HG02884 (cell line): ENCODE results near the gene NEURL3.
"Not testable (repeated sequence)": the region's sequence is repeated elsewhere in the genome, so short reads cannot be mapped to it uniquely, and the experiment has no call there.

Experiments
- ATAC-seq: cut with Tn5 transposase; IDR thresholded peaks from one replicate; pipeline ENCODE4 v1.9.1; 2021; ENCODE audit warnings: mild to moderate bottlenecking, moderate library complexity; ENCODE audit not compliant: unreplicated experiment

NEURL3 gene

DNA sequence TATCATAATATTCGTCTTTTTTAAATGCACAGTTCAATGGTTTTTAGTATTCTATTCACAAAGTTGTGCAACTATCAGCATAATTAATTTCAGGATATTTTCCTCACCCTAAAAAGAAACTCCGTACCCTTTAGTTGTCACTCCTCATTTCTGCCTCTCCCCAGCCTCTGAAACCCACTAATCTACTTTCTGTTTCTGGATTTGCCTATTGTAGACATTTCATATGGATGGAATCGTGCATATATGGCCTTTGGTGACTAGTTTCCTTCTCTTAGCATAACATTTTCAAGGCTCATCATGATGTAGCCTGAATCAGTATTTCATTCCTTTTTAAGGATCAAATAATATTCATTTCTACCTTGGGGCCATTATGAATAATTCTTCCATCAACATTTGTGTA, 18.5 kb downstream of the NEURL3 start:
- ATAC-seq = no peak

DNA sequence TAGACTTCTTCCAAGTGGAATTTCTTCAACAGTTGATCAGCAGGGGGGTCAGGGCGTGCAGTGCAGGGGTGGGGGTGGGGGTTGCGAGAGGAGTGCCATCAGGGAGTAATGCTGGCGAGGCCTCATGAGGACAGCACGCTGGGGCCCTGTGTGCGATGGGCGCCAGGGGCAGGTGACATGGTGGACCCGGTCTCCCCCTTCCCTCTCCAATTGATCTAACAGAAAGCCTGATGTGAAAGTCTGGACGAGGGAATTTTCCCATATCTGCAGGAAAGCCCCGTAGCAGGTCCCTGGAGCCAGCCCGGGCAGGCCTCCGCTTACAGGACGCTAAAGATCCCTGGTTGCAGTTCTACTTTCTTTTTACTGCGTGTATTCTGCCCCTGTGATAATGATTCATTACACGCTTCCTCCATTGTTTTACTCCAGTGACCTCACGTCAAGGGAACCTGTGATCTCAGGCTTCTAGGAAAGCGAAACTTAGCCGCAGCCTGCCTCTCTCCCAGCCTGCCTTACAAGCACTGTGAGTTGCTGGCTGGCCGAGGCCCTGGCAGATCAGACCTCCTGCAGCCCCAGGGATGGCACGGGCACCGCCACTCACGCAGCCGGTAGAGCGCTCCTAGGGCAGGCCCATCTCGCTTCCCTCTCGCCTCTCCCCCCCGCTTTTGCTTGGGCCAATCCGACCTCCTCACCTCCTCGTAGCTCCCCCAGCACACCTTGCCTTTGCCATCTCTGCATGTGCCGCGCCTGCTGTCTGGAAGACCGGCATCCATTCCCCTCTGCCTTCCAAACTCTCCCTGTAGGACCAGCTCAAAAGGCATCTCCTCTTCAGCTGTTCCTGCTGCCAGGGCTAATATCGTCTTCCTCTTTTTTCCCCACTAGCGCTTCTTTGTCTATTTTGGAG, 19.2 kb downstream of the NEURL3 start:
- peak; percentile 82 for ATAC-seq

DNA sequence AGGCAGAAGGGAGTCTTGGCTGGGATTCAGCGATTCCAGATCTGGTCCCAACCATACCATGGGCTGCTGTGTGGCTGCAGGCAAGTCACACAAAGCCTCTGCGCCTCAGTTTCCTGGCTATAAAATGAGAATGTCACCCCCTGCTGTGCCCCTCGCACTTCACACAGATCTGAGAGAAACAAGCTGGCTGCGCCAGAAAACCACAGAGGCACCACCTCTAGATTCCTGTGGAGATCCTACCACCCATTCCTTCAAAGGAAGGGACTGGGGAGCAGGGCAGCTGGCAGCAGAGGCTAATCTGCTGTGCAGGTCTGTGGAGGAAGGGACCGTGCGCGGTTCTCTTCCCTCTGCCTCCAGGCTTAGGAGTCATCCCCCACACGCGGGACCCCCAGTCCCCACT, 19.8 kb downstream of the NEURL3 start:
- ATAC-seq = no peak

DNA sequence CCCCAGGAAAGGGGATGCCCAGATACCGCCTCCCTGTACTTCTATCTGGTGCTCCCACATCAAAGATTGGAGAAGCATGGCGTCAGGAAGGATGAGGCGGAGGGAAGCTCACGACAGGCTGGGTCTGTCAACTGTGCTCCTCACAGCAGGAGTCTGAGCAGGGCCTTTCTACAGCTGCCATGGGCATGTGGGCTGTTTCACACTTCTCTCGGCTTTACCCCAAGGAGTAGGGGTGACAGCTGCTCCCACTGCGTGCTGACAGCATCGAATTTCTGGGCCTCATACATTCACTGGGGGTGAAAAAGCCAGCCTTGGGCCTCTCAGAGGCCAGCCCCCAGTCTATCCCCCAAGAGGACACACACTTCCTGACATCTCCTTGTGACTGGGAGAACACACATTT, 21.1 kb downstream of the NEURL3 start:
- no peak for ATAC-seq

DNA sequence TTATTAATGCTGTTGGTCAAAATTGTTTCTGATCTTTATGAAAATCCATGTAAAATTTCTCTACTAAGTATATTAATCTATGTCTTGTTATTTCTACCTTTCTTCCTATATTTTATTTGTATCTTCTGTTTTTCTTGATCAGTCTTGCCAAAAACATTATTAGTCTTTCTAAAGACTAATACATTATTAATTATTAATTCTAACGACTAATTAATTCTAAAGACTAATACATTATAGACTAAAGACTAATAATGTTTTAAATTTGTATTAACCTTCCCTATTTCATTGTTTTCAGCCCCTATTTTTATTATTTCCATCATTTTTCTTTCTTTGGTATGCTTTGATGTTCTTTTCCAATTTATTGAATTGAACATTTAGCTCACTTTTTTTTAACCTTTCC, 27.7 kb downstream of the NEURL3 start:
- ATAC-seq = no peak

DNA sequence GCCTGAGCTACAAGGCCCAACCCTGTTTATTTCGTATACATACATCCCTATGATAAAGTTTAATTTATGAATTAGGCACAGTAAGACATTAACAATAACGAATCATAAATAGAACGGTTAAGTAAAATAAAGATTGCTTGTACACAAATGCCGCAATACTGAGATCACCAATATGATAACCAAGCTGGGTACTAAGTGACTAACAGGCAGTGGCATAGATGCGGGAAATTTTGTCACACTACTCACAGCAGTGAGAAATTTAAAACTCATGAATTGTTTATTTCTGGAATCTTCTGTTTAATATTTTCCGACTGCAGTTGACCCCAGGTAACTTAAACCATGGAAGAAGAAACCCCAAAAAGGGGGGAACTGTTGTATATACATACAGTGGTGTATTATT, 33.4 kb downstream of the NEURL3 start:
- ATAC-seq = no peak

DNA sequence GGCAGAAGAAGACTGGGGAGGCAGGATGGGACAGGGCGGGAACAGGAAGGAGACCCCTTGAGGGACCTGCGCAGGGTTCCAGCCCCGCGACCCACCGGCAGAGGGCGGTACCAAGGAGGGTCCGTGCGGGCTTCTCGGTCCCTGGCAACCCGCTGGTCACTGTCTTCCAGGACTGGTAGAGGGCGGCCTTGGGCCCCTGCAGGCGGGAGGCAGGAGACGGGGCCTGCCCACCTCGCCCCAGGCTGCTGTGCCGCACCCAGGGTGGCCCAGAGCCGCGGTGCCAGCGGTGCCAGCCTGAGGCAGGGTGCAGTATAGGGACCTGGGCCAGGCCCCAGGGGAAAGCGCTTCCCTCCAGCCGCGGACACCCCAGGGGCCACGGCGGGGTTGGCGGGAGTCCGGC, 34.5 kb downstream of the NEURL3 start:
- ATAC-seq = no peak

DNA sequence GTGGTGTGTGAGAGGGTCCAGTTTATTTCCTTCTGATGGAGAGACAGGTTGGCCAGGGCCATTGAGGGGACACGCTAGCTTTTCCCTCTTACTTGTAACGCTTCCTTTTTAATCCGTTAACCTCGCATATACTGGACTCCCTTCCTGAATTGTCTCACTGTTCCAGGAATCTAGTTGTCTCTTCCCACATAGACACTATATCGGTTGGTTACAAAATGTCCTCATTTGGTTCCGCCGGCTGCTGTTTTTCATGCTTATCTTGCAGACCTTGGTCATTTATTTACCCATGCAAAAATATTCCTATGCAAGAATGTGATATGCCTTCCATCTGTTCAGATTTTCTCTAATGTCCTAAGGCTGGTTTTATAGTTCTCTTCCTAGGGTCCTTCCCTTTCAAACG, 35.0 kb downstream of the NEURL3 start:
- ATAC-seq = no peak

DNA sequence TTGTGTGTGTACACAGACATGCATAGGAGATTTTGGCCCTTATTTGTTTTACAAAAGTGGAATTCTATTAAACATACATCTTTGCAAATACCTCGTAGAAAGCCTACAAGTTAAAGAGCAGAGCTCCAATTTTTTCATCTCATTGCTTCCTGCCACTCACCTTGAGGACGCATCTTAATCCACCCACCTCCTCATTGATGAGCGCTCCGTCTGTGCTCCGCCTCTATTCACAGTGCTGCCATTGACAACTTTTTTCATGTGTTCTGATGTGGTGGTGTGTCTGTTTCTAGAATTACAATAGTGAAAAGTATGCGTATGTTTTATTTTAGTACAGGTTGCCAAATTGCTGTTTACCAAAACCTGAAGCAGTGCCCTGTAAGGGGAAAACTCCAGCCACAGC, 36.3 kb downstream of the NEURL3 start:
- ATAC-seq = no peak

DNA sequence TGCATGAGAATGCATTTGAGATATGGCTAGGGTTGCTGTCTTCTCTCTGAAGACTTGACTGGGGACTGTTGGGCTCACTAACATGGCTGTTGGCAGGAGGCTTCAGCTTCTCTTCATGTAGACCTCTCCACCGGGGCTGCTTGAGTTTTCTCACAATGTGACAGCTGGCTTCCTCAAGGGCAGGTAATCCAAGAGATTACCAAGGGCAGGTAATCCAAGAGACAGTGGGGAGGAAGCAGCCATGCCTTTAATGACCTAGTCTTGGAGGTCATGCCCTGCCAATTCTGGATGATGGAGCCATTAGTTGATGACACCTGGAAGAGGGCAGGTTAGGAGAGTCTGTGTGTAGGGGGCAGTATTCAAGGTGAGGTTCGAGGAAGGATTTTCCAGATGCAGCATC, 40.5 kb downstream of the NEURL3 start:
- ATAC-seq = no peak

DNA sequence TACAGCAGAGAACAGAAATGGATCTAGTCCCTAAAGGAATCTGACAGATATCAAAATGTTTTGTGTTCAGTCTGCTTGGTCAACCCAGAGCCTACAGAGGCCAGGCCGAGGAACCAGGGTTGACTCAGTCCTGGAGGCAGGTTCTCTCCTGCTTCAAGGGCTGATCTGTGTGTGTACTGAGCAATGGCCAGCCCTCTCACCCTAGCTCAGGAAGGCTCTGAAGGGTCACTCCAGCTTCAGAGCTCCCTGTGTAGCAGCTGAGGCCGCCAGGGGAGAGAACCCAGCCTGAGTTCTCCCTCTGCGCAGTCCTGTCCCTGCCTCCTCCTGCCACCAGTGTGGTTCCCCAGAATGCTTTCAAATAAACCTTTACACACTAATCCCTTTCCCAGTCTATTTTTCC, 41.1 kb downstream of the NEURL3 start:
- no peak for ATAC-seq

DNA sequence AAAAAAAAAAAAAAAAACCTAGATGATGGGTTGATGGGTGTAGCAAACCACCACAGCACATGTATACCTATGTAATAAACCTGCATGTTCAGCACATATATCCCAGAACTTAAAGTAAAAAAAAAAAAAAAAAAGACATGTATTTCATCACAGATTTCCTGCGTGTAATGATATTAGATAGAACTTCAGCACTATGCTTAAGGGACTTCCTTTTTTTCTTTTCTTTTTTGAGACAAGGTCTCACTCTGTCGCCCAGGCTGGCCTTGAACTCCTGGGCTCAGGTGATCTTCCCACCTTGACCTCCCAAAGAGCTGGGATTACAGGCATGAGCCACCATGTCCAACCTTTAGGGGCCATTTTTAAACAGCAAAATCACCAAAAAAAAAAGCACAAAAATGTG, 42.0 kb downstream of the NEURL3 start:
- no peak for ATAC-seq

DNA sequence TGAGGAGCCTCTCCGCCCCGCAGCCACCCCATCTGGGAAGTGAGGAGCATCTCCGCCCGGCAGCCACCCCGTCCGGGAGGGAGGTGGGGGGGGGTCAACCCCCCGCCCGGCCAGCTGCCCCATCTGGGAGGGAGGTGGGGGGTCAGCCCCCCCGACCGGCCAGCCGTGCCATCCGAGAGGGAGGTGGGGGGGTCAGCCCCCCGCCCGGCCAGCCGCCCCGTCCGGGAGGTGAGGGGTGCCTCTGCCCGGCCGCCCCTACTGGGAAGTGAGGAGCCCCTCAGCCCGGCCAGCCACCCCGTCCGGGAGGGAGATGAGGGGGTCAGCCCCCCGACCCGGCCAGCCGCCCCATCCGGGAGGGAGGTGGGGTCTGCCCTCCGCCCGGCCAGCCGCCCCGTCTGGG, 43.5 kb downstream of the NEURL3 start:
- not testable (repeated sequence) for ATAC-seq

DNA sequence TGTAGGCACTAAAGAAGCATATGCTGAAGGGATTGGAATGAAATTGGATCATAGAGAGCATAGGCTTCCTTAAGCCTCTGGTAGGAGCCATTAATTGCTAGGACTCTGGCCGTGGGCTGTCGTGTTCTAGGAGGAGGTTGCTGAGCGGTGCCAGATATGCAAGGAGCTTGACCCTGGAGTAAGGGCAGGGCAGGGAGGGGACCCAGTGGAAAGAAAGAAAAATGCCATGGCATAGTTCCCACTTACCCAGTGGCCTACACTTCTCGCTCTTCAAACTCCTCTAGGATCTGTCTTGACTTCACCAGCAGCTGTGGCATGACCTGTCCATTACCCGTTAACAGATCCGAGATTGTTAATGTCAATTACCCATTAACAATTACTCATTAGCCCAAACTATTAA, 53.1 kb downstream of the NEURL3 start:
- no peak for ATAC-seq

DNA sequence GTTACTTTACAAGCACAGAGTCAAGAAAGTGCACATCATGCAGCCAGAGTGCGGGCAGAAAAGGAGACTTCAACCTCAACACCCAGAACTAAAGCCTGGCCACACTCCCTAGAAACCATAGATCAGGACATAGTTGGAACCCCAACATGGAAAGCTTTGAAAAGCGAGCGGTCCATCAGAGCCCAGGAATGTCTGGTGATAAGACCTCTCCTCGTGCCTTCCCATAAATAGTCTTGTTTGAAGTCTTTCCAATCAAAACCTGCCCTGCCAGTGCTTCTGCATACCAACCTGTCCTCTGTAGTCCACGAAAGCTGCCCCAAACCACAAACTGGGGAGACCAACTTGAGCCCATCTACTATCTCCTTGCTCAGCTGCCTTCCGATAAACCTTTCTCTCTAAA, 55.5 kb downstream of the NEURL3 start:
- ATAC-seq = no peak

DNA sequence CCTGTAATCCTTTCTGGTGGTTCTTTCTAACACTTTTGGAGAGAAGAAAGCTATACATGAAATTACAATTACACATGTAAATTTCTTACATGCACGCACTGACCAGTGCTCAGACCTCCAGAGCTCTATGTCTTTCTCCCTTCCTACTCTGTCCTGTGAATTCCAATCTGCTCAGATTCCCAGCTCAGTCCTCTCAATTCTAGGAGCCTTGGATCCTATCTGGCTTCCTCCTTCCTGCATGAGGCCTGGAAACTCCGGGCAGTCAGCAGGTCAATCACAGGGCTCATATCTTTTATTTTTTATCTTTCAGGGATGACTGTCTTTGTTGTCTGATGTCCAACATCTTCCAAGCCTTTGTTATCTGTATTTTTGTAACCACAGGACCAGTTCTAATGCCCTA, 56.0 kb downstream of the NEURL3 start:
- no peak for ATAC-seq

DNA sequence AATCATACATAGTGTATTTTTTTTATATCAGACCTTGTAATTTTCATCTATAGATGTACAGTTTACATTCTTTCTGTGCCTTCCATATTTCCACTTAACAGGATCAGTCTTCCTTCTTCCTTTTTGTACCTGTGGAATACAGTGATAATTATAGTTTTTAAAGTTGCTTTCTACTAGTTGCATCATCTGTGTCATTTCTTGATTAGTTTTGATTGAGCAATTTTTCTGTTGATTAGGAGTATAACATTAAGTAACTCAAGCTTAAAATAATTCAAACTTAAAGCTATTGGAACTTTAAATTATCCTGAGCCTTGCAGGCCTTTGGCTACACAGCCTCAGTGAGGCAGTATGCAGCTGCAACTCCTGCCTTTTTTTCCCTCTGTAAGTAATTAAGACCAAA, 57.4 kb downstream of the NEURL3 start:
- ATAC-seq = no peak
